Stimulated activated naive B cell treated with anti-CD40 and anti-IgM and Interleukin-4, amounts not matched to agents 10 μg/mL and 1 μg/mL and 100 μg/mL, for 72 hours (primary cell): ENCODE results near the gene BEND2.

Experiments
- ATAC-seq, 2 donors: fragments of 150-1000 bp; cut with Tn5 transposase; replicated peaks; 2 replicates each; pipeline ENCODE4 v1.10.0; 2021; ENCODE audit warnings: moderate library complexity in 1 of 2
- DNase-seq: peaks from one replicate; pipeline ENCODE4 v3.0.0; 2021
- H3K27ac Mint-ChIP-seq: one replicate; pipeline ENCODE4 v1.8.0; 2022; ENCODE audit warnings: mild to moderate bottlenecking, mixed read lengths
- H3K27me3 Mint-ChIP-seq, 2 donors: one replicate each; pipeline ENCODE4 v1.8.0; 2022; ENCODE audit warnings: mixed read lengths in 2 of 2
- H3K36me3 Mint-ChIP-seq, 2 donors: one replicate each; pipeline ENCODE4 v1.8.0; 2022; ENCODE audit warnings: mixed read lengths in 2 of 2, mild to moderate bottlenecking in 1 of 2
- H3K4me1 Mint-ChIP-seq, 2 donors: one replicate each; pipeline ENCODE4 v1.8.0; 2022; ENCODE audit warnings: mixed read lengths in 2 of 2, mild to moderate bottlenecking in 1 of 2
- H3K4me3 Mint-ChIP-seq, 2 donors: one replicate each; pipeline ENCODE4 v1.8.0; 2022; ENCODE audit warnings: mild to moderate bottlenecking in 2 of 2, mixed read lengths in 2 of 2, moderate library complexity in 1 of 2
- H3K9me3 Mint-ChIP-seq, 2 donors: one replicate each; pipeline ENCODE4 v1.8.0; 2022; ENCODE audit warnings: mixed read lengths in 2 of 2, mild to moderate bottlenecking in 1 of 2

Gene BEND2

DNA sequence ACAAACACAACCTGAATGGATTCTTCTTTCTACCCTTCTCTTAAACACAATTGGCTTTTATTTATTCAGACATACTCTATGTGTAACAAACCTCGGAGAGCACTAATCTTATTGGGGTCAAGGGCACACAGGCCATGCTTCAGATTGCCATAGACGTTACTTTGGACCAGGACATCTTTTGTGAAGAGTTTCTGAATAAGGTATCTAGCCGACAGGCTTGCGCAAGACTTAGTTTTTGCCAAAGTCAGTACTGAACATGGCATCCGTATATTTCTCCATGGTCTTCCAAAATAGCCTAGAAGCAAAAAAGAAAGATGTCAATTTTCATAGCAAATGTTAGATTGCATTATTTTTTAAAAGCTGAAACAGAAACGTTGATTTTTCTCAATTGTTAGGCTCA, 49.8 kb downstream of the BEND2 start:
- H3K4me1 Mint-ChIP-seq = no peaks in the 10 kb centered on the region
- no peaks in the 10 kb centered on the region for H3K36me3 Mint-ChIP-seq
- peaks cover 0 to 8% of the 10 kb centered on the region in 2 donors for H3K27me3 Mint-ChIP-seq
- DNase-seq (no peak), ATAC-seq (no peak)
- no peaks in the 10 kb centered on the region for H3K9me3 Mint-ChIP-seq
- H3K27ac Mint-ChIP-seq = no peak overlapping the region
- H3K4me3 Mint-ChIP-seq = no peak overlapping the region

DNA sequence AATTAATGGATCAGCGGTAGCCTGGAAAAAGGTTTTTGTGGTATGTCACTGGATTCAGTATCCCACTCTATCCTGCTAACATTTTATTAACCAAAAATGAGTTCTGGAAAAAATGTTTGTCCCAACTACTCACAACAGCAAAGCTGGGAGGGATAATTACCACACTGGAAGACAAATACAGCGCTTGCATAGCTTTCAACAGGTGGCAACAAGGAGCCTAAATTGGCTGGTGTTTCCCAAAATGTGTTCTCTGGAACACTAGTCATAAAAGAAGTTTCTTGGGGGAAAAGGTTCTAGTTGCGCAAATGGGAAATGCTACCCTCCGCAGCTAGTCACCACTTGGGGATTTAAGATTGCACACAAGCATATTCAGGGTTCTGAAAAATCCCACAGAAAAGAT, 54.6 kb downstream of the BEND2 start:
- Mint-ChIP-seq H3K27me3 (peaks cover 0 to 5% of the 10 kb centered on the region in 2 donors), H3K4me1 (no peaks in the 10 kb centered on the region), H3K27ac (no peak overlapping the region), H3K9me3 (no peaks in the 10 kb centered on the region), H3K36me3 (no peaks in the 10 kb centered on the region), H3K4me3 (no peak overlapping the region)
- no peak for DNase-seq
- ATAC-seq = no peak

DNA sequence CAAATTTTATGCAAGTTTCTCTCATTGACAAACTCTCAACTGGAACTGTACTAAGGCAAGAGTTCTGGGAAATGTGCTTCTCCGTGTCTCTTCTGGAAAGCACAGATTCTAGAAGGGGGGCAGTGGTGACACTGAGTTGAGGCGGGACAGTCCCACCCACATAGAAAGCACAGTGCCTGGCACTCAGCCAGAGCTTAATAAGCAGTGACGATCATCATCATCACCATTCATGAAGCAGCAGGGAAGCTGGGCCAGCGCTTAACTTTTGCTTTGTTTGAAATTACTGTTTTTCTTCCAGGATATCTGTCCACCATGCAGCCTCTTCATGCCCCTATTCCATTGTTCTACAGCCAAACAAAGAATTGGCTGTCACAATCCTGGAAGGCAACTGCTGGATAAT, 60.3 kb downstream of the BEND2 start:
- no peak for ATAC-seq
- Mint-ChIP-seq H3K4me1 (no peaks in the 10 kb centered on the region), H3K4me3 (no peak overlapping the region), H3K9me3 (peaks cover 3 to 5% of the 10 kb centered on the region in 2 donors), H3K27ac (no peak overlapping the region), H3K27me3 (peaks cover 0 to 5% of the 10 kb centered on the region in 2 donors), H3K36me3 (no peaks in the 10 kb centered on the region)
- no peak for DNase-seq

DNA sequence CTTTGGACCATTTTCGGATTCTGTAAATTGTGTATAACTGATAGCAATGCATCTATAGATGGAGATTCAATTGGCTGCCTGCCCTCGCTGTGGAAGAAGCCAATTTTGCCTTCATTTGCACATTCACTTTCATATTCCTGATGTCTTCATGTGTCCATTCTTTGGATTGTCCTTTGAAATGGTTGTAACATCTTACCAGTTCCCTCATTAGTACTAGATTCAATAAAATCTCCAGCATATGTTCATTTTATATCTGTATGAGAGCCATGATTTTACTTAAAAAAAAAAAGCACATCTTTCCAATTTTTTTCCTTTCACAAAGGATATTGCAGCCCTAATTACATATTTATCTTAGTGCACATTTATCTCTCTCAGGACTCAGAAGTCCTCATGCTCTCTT, 61.7 kb downstream of the BEND2 start:
- peaks cover 3 to 5% of the 10 kb centered on the region in 2 donors for H3K9me3 Mint-ChIP-seq
- no peak overlapping the region for H3K4me3 Mint-ChIP-seq
- H3K27ac Mint-ChIP-seq = no peak overlapping the region
- H3K4me1 Mint-ChIP-seq = no peaks in the 10 kb centered on the region
- peaks cover 0 to 5% of the 10 kb centered on the region in 2 donors for H3K27me3 Mint-ChIP-seq
- H3K36me3 Mint-ChIP-seq = no peaks in the 10 kb centered on the region
- no peak for ATAC-seq
- no peak for DNase-seq

DNA sequence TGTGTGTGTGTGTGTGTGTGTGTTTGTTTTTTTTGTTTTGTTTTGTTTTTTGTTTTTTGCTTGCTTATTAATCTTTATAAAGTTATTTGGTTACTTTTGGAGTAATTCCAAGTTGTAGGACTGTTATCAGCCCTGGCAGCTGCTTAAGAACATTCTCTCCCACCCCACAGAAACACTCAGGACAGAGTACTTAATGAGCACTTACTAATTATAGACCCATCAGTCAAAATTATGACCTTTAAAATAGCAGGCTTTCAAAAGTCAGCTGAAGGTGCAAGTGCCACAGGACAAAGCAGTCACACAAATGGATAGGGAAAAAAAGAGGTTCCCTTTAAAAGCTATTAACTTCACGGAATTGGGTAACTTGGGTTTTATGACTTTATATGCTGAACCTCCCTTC, 69.0 kb downstream of the BEND2 start:
- Mint-ChIP-seq H3K36me3 (no peaks in the 10 kb centered on the region), H3K27me3 (peaks cover 0 to 8% of the 10 kb centered on the region in 2 donors), H3K27ac (no peak overlapping the region), H3K9me3 (peaks cover under 1 to 13% of the 10 kb centered on the region in 2 donors), H3K4me3 (no peak overlapping the region), H3K4me1 (no peaks in the 10 kb centered on the region)
- ATAC-seq = no peak
- DNase-seq = no peak

DNA sequence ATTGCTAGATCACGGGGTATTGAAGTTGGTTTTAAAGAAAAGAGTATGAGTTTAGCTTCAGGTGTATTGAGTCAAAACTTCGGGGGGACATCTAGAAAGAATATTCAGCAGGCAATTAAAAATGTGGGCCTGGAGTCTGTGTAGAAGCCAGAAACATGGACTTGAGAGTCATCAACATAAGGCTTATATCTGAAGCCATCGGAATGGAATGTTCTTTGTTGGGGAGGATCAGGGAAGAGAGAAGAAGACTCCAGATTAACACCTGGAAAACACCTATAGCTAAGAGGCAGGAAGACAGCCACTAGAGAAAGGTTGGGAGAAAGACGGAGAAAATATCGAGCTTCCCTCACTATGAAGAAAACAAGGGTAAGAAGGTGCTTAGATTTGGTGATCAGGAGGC, 69.5 kb downstream of the BEND2 start:
- H3K27me3 Mint-ChIP-seq = peaks cover 0 to 8% of the 10 kb centered on the region in 2 donors
- DNase-seq (no peak), ATAC-seq (no peak)
- H3K4me1 Mint-ChIP-seq = no peaks in the 10 kb centered on the region
- no peaks in the 10 kb centered on the region for H3K36me3 Mint-ChIP-seq
- no peak overlapping the region for H3K27ac Mint-ChIP-seq
- no peak overlapping the region for H3K4me3 Mint-ChIP-seq
- H3K9me3 Mint-ChIP-seq = peaks cover 0 to 11% of the 10 kb centered on the region in 2 donors

DNA sequence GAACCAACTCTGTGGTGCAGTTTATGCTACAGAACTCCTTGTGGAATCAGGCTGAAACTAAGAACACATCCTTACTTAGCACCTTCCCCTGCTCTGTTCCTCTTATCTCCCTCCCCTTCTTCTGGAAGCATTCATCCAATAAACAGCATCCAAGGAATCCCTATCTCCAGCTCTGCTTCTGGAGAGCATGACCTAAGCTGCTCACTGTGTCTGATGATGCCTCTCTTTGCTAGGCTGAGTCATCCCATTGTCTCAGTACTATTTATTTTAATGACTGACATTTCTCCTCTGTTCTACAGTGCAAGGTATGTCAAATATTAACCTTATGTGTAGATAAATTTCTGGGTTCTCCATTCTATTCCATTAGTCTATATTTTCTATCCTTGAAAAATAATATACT, 71.2 kb downstream of the BEND2 start:
- peaks cover 0 to 8% of the 10 kb centered on the region in 2 donors for H3K27me3 Mint-ChIP-seq
- no peaks in the 10 kb centered on the region for H3K36me3 Mint-ChIP-seq
- DNase-seq (no peak), ATAC-seq (no peak)
- H3K4me3 Mint-ChIP-seq = no peak overlapping the region
- H3K9me3 Mint-ChIP-seq = peaks cover 0 to 11% of the 10 kb centered on the region in 2 donors
- H3K27ac Mint-ChIP-seq = no peak overlapping the region
- H3K4me1 Mint-ChIP-seq = no peaks in the 10 kb centered on the region

DNA sequence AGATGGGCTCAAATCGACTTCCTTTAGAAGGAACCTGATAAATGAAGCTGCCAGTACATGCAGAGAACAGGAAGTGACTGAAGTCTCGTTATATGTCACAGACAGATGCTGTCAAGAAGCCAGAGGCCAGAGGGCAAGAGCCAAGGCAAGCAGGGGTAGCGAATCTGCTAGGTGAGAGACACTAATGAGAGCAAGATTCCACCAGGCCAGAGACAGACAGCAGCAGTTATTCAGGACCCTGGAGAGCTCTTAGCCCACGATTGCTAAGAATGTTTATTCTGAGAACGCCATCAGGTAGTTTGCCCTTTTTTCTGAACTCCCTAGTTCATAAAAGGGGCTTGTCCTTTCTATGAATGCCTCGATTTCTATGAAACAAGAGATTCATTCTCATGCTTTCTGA, 73.7 kb downstream of the BEND2 start:
- Mint-ChIP-seq H3K9me3 (peaks cover 0 to 5% of the 10 kb centered on the region in 2 donors), H3K36me3 (no peaks in the 10 kb centered on the region), H3K4me1 (no peaks in the 10 kb centered on the region), H3K27ac (no peak overlapping the region), H3K27me3 (peaks cover 0 to 8% of the 10 kb centered on the region in 2 donors), H3K4me3 (no peak overlapping the region)
- DNase-seq (no peak), ATAC-seq (no peak)

DNA sequence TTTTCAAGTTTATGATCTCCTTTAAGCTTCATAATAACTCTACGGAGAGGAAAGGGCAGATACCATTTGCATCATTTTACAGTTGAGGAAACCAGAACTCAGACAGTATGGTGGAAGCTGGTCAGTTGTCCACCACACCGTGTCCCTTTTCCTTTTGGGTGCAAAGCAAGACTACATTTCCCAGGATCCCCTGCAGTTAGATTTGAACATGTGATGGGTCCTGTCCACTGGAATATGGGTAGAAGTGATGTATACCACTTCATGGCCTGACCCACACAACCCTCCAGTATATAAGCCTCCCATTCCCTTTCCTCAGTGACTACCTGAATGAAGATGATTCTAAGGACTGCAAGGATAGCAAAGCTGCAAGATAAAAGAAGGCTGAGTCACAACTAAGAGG, 74.7 kb downstream of the BEND2 start:
- no peak overlapping the region for H3K27ac Mint-ChIP-seq
- H3K36me3 Mint-ChIP-seq = no peaks in the 10 kb centered on the region
- H3K4me1 Mint-ChIP-seq = no peaks in the 10 kb centered on the region
- peaks cover 0 to 2% of the 10 kb centered on the region in 2 donors for H3K9me3 Mint-ChIP-seq
- DNase-seq (no peak), ATAC-seq (no peak)
- H3K4me3 Mint-ChIP-seq = no peak overlapping the region
- H3K27me3 Mint-ChIP-seq = peaks cover 0 to 2% of the 10 kb centered on the region in 2 donors

DNA sequence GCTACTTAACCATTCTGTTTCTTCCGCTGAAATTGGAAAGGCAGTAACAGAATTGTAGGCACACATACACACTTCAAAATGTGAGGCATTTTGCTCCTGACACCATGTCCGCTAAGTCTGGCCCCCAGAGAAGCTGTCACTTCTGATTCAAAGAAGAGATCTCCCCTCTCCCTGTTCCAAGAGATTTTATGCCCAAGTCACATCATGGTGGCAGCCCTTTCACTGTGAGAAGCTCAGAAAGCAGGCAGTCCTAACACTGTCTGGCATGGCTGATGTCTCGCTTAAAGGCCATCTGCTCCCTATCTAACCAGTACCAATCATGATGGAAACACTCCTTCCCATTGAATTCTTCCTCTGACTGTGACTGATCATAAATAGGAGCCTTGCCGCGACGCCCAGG, 83.9 kb downstream of the BEND2 start:
- Mint-ChIP-seq H3K36me3 (no peaks in the 10 kb centered on the region), H3K4me1 (no peaks in the 10 kb centered on the region), H3K27me3 (no peaks in the 10 kb centered on the region), H3K4me3 (no peak overlapping the region), H3K27ac (no peak overlapping the region), H3K9me3 (no peaks in the 10 kb centered on the region)
- ATAC-seq (no peak), DNase-seq (no peak)

DNA sequence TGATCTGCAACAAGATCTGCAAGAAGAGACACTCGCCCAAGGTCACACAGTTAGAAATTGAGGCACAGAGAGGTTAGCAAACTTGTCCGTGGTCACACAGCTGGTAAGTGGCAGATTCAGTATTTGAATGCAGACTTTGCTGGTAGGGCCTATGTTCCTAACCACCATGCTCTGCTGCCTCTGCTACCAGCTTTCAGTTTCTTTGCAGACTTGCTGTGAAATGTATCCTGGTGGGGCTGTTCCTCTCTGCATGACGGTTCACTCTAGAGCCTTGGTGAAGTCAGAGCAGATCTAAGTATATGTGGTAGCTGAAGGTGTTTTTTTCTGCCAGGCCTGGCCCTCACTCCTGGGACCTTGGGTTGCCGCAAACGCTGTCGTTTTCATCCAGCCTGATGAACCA, 87.1 kb downstream of the BEND2 start:
- Mint-ChIP-seq H3K4me1 (no peaks in the 10 kb centered on the region), H3K27me3 (no peaks in the 10 kb centered on the region), H3K9me3 (no peaks in the 10 kb centered on the region), H3K4me3 (no peak overlapping the region), H3K27ac (no peak overlapping the region), H3K36me3 (no peaks in the 10 kb centered on the region)
- no peak for DNase-seq
- no peak for ATAC-seq

DNA sequence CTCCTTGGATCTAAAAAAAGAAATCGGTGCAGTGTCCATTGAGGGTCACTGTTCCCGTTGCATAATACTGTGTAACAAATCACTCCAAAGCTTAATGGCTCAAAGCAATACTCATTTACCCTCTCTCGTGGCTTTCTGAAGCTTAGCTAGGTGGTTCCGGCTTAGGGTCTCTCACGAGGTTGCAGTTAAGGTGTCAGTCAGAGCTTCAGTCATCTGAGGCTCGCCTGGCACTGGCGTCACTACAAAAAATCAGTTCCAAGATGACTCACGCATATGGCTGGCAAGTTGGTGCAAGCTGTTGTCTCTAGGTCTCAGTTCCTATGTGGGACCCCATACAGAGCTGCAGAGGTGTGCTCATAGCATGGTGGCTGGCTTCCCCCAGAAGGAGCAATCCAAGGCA, 91.0 kb downstream of the BEND2 start:
- Mint-ChIP-seq H3K36me3 (no peaks in the 10 kb centered on the region), H3K4me1 (no peaks in the 10 kb centered on the region), H3K9me3 (peaks cover 0 to 1% of the 10 kb centered on the region in 2 donors), H3K27me3 (no peaks in the 10 kb centered on the region), H3K4me3 (no peak overlapping the region), H3K27ac (no peak overlapping the region)
- DNase-seq (no peak), ATAC-seq (no peak)

DNA sequence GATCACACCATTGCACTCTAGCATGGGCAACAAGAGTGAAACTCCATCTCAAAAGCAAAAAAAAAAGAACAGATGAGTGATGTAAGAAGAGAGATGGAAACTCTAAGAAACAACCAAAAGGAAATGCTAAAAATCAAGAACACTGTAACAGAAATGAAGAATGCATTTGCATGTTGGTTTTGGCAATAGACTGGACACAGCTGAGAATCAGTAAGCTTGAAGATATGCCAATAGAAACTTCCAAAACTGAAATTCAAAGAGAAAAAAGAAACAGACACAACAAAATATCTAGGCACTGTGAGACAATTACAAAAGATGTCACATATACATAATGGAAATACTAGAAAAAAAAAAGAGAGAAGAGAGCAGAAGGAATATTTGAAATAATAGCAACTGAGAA, 93.7 kb downstream of the BEND2 start:
- H3K36me3 Mint-ChIP-seq = no peaks in the 10 kb centered on the region
- peaks cover 0 to 1% of the 10 kb centered on the region in 2 donors for H3K9me3 Mint-ChIP-seq
- no peak overlapping the region for H3K4me3 Mint-ChIP-seq
- no peak overlapping the region for H3K27ac Mint-ChIP-seq
- no peak for ATAC-seq
- no peaks in the 10 kb centered on the region for H3K4me1 Mint-ChIP-seq
- H3K27me3 Mint-ChIP-seq = peaks cover 0 to 3% of the 10 kb centered on the region in 2 donors
- no peak for DNase-seq

DNA sequence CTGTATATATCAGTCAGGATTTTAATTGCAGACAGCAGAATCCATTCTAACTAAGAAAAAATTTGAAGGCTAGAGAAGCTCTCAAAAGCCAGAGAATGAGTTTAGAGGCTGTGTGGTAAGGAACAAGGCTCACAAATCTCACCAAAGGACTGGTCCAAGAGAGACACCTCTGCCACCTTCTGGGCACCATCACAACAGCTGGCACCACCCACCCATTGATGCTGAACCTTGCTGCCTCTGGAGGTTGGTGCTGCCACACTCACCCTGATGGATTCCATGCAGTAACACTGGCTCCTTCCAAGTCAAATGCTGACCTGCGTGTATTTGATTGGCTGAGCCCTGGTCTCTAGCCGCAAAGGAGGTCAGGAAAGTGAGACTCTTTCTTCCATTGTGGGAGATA, 100.8 kb downstream of the BEND2 start:
- H3K36me3 Mint-ChIP-seq = no peaks in the 10 kb centered on the region
- H3K4me1 Mint-ChIP-seq = no peaks in the 10 kb centered on the region
- no peak overlapping the region for H3K4me3 Mint-ChIP-seq
- ATAC-seq = no peak
- H3K9me3 Mint-ChIP-seq = peaks cover 2 to 16% of the 10 kb centered on the region in 2 donors
- peaks cover 0 to 4% of the 10 kb centered on the region in 2 donors for H3K27me3 Mint-ChIP-seq
- DNase-seq = no peak
- H3K27ac Mint-ChIP-seq = no peak overlapping the region
